ENCODE measurements around the gene CD7. TPM values are rescaled to one million over a fixed set of nuclear protein-coding genes. Genes with fewer than 3 reads are reported as not detected.
A peak's percentile ranks its signal among the peaks of the same experiment; 100 is the strongest.

The CD7 gene
- total and polyA plus RNA-seq, 9 of the 15 experiments (the other 6 are each of a cell fraction or from before 2014, with no cell fraction given): 0.21 to 0.35 TPM; not detected in 7

DNA sequence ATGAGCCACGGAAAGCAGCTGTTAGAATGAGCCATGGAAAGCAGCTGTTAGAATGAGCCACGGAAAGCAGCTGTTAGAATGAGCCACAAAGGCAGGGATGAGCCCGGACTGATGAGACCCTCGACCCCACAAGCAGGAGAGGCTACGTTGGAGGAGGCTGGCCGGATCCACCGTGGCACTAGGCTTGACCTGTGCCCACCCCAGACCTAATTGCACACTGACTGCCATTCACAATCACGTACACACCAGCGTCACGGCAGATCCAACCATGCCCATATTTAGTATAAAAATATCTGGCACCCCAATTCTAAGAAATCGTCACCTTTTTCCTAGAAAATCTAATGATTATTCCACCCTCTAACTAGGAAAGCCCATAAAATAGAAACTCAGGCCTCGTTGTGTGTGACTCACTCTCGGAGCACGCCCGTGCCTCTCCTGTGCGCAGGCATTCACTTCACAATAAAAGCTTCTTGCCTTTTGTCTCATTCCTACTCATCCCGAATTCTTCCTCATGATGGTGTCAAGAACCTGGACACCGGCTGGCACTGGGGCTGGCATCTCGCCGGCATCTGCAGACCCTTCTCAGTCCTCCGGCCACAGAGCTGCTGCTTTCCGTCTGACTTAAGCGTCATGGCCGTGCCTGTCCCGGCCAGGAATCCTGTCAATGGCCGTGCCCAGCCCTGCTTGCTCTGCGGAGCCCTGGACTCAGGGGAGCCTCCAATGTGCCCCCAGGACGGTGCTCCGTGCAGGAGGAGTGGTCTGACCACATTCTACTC, 21.6 kb upstream of the CD7 start (continued):
- no peak for TF ChIP-seq SNRNP70 (optimal IDR thresholded peaks at IDR 0.05; ENCODE audit: low read depth, low read length)
- TF ChIP-seq THRAP3 (IDR thresholded peaks at IDR 0.05; ENCODE audit: borderline replicate concordance): no peak
- peak; percentile 80 to 83 for TF ChIP-seq NRF1 (conservative IDR thresholded peaks at IDR 0.05 in 1 of 2, IDR thresholded peaks at IDR 0.05 in 1 of 2)
- TF ChIP-seq, protein P1, sequence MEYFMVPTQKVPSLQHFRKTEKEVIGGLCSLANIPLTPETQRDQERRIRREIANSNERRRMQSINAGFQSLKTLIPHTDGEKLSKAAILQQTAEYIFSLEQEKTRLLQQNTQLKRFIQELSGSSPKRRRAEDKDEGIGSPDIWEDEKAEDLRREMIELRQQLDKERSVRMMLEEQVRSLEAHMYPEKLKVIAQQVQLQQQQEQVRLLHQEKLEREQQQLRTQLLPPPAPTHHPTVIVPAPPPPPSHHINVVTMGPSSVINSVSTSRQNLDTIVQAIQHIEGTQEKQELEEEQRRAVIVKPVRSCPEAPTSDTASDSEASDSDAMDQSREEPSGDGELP (CRISPR knock-in tag; IDR thresholded peaks at IDR 0.05; ENCODE audit: borderline replicate concordance): peak; percentile 98
- TF ChIP-seq JUND (IDR thresholded peaks at IDR 0.05; ENCODE audit: borderline replicate concordance, low read depth, low read length): peak; percentile 98
- peak; percentile 97 for TF ChIP-seq JUND (tag; IDR thresholded peaks at IDR 0.05; ENCODE audit: borderline replicate concordance, low read depth, low read length)
- TF ChIP-seq NR2C2 (CRISPR knock-in tag; IDR thresholded peaks at IDR 0.05): no peak
- peak; percentile 61 for TF ChIP-seq NR2C2 (tag; IDR thresholded peaks at IDR 0.05)
- TF ChIP-seq ATF4 (CRISPR knock-in tag; IDR thresholded peaks at IDR 0.05): peak; percentile 62; the same call in 1 of the 2 replicates
- peak; percentile 42 to 73; a peak in 3 of 4 replicates for TF ChIP-seq TEAD1 (CRISPR knock-in tag; IDR thresholded peaks at IDR 0.05)
- 0 out of 2 replicates have a peak, but pooled peaks have one; percentile 16 for TF ChIP-seq PHF8 (IDR thresholded peaks at IDR 0.05; ENCODE audit: borderline replicate concordance, low read length)
- 0 out of 2 replicates have a peak, but pooled peaks have one; percentile 45 for TF ChIP-seq HIVEP1 (CRISPR knock-in tag; IDR thresholded peaks at IDR 0.05)
- TF ChIP-seq FOS (IDR thresholded peaks at IDR 0.05; ENCODE audit: extremely low read depth, insufficient read length): peak; percentile 32
- no peak for TF ChIP-seq ZNF76 (CRISPR knock-in tag; IDR thresholded peaks at IDR 0.05; ENCODE audit: borderline replicate concordance)
- no peak for TF ChIP-seq NUFIP1 (IDR thresholded peaks at IDR 0.05; ENCODE audit: partially characterized antibody)
- TF ChIP-seq JUN (IDR thresholded peaks at IDR 0.05; ENCODE audit: borderline replicate concordance, low read depth, low read length): peak; percentile 97
- peak; percentile 46; the same call in 1 of the 2 replicates for TF ChIP-seq JUN (CRISPR knock-in tag; IDR thresholded peaks at IDR 0.05; ENCODE audit: borderline replicate concordance)
- 0 out of 2 replicates have a peak, but pooled peaks have one; percentile 37 for TF ChIP-seq ELF4 (CRISPR knock-in tag; IDR thresholded peaks at IDR 0.05)
- TF ChIP-seq, protein P2, sequence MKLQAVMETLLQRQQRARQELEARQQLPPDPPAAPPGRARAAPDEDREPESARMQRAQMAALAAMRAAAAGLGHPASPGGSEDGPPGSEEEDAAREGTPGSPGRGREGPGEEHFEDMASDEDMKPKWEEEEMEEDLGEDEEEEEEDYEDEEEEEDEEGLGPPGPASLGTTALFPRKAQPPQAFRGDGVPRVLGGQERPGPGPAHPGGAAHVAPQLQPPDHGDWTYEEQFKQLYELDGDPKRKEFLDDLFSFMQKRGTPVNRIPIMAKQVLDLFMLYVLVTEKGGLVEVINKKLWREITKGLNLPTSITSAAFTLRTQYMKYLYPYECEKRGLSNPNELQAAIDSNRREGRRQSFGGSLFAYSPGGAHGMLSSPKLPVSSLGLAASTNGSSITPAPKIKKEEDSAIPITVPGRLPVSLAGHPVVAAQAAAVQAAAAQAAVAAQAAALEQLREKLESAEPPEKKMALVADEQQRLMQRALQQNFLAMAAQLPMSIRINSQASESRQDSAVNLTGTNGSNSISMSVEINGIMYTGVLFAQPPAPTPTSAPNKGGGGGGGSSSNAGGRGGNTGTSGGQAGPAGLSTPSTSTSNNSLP (IDR thresholded peaks at IDR 0.05; ENCODE audit: borderline replicate concordance, low read depth, low read length): peak; percentile 76; the same call in 1 of the 2 replicates
- no peak for TF ChIP-seq KAT2B (IDR thresholded peaks at IDR 0.05; ENCODE audit: low read depth, low read length)
- no peak for TF ChIP-seq KLF13 (tag; IDR thresholded peaks at IDR 0.05; ENCODE audit: borderline replicate concordance, low read depth)
- TF ChIP-seq ZSCAN32 (CRISPR knock-in tag; IDR thresholded peaks at IDR 0.05): 0 out of 2 replicates have a peak, but pooled peaks have one; percentile 26
- peak in 2 of 3 experiments; percentile 34 to 81 for TF ChIP-seq YY1 (IDR thresholded peaks at IDR 0.05; ENCODE audit: borderline replicate concordance in 1 of 3, control insufficient read depth in 1 of 3, extremely low read depth in 1 of 3, insufficient read depth in 3 of 3, insufficient read length in 1 of 3, insufficient replicate concordance in 2 of 3, low read depth in 1 of 3, low read length in 2 of 3)
- peak; percentile 86 for TF ChIP-seq SMARCE1 (IDR thresholded peaks at IDR 0.05)

Measured in K562 (cell line).